22Rv1 (cell line): Measurements from ENCODE around the gene RPL22L1.

ENCODE experiments used
- H3K27ac ChIP-seq: fragments of 450-650 bp; 2 replicates; pipeline ENCODE4 v1.5.1; 2017
- ZFX ChIP-seq: fragments of 450-650 bp; IDR thresholded peaks from 2 replicates; pipeline ENCODE4 v1.6.1; 2017; ENCODE audit warnings: antibody characterized with exemption, borderline replicate concordance
- TF ChIP-seq, protein P1 (sequence below): fragments of 450-650 bp; IDR thresholded peaks from 2 replicates; pipeline ENCODE4 v1.5.1; 2017; ENCODE audit warnings: mild to moderate bottlenecking

RPL22L1 gene

DNA sequence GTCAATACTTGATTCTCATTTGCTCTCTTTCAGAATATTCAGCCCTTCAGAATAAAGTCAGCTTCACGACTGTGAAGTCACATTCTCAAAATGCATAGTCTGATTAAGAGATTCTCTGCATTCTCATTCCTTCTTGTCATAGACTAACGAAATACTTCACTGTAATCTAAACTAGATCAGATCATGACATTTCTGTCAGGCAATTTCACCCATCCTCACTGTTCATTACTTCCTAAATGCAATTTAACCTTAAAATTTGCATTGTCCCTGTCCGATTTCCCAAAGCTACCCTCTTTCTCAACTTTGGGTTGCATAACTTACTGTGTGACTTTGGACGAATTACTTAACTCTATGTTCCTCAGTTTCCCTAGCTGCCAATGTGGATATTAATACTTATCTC, 6.2 kb downstream of the RPL22L1 start:
- TF ChIP-seq, protein P1, sequence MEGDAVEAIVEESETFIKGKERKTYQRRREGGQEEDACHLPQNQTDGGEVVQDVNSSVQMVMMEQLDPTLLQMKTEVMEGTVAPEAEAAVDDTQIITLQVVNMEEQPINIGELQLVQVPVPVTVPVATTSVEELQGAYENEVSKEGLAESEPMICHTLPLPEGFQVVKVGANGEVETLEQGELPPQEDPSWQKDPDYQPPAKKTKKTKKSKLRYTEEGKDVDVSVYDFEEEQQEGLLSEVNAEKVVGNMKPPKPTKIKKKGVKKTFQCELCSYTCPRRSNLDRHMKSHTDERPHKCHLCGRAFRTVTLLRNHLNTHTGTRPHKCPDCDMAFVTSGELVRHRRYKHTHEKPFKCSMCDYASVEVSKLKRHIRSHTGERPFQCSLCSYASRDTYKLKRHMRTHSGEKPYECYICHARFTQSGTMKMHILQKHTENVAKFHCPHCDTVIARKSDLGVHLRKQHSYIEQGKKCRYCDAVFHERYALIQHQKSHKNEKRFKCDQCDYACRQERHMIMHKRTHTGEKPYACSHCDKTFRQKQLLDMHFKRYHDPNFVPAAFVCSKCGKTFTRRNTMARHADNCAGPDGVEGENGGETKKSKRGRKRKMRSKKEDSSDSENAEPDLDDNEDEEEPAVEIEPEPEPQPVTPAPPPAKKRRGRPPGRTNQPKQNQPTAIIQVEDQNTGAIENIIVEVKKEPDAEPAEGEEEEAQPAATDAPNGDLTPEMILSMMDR: no peak
- no peak for TF ChIP-seq ZFX
- no peak overlapping the region for H3K27ac ChIP-seq

DNA sequence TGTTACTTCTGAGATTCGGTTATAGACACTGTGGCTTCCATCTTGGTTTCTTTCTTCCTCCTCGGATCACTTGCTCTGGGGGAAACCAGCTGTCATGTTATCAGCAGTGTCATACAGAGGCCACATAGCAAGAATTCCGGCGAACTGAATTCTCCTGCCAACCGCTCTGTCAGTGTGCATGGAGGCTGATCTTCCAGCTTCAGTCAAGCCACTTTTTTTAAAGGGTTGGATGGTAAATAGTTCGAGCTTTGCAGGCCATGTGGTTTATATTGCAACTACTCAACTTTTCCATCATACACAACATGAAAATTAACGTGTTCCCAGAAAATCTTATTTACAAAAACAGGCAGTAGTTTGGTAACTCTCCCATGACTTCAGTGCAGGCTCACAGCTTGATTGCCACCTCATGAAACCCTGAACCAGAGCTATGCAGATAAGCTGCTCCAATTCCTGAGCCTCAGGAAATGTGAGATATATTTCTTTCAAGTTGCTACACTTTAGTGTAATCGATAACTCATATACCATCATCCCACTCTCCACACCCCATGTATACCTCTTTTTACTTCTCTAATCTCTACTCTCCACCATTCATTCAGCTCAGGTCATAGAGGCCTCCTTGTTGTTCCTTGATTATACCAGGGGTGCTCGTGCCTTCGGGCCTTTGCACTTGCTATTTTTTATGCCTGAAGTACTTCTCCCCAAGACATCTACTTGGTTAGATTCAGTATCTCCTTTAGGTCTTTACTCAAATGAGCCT, 7.2 kb downstream of the RPL22L1 start:
- no peak for TF ChIP-seq ZFX
- TF ChIP-seq, protein P1: no peak
- no peak overlapping the region for H3K27ac ChIP-seq

DNA sequence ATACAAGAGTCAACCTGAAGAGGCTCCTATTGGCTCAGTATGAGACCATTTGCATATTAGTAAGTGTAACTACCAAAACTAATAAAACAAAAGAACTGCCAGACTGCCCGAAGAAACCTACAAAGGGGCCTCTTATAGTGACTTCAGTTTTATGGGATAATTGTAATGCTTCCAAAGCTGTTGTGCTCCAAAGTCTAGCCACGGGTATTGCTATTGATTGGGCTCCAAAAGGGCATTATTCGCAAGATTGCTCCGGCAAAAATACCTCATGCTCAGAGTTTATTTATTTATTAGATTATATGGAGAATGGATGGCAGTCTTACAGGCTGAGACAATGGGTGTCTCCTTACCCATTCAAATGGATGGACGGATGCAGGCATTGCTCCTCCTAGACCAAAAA, 11.4 kb downstream of the RPL22L1 start:
- TF ChIP-seq, protein P1: no peak
- no peak for TF ChIP-seq ZFX
- no peak overlapping the region for H3K27ac ChIP-seq

DNA sequence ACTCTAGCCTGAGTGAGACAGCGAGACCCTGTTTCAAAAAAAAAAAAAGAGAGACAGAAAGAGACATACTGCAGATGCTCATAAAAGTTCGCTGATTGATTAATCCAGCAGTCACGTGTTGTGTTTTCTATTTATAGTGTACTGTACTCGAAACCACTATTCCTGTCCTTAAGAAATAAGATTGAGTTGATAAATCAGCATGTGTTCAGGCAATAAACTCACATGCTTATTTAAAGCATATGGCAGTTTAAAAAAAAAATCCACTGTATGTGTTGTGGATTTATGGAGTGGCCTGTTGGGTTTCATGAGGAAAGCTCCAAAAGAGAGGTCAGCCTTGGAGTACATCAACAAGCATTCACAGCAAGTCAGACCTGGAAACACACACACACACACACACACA, 17.7 kb downstream of the RPL22L1 start:
- no peak overlapping the region for H3K27ac ChIP-seq
- TF ChIP-seq, protein P1: no peak
- TF ChIP-seq ZFX: no peak

DNA sequence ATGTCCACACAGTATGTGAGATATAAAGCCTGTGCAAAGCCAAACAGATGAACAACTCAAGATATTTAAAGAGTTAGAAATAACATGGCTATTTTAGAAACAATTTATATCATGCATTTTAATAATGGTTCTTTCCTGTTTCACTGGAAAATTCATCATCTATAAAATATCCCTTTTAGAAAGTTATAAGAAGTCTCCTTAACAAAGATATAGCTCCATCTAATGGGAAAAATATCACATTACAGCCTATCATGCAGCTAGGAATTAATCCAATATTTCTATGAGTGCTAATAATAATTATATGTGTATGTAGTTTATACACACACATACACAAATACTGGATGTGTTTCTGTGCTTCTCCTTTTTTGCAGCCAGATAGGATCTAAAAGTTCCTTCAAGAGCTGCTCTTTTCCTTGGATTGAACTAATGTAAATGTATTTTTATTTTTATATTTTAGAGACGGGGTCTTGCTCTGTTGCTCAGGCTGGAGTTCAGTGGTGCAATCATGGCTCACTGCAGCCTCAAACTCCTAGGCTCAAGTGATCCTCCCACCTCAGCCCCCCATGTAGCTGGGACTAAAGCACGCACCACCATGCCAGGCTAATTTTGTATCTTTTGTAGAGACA, 21.6 kb downstream of the RPL22L1 start:
- no peak overlapping the region for H3K27ac ChIP-seq
- TF ChIP-seq ZFX: no peak
- TF ChIP-seq, protein P1: peak; percentile 76

DNA sequence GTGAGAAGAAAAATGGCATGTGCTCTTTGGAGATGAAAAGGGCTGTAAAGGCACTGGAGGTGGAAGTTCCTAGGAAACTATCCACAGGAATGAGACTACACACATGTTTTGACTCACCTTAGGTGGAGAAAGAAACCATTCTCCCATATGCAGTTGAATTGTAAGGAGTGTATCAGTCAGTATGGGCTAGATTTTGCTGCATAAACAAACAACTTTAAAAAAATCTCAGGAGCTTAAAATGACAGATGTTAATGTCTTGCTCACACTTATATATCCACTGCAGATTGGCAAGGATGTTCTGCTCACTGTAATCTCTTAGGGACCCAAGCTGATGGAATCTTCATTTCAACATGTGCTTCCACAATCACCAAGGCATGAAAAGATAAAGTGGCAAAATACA, 25.6 kb downstream of the RPL22L1 start:
- TF ChIP-seq ZFX: no peak
- TF ChIP-seq, protein P1: no peak

DNA sequence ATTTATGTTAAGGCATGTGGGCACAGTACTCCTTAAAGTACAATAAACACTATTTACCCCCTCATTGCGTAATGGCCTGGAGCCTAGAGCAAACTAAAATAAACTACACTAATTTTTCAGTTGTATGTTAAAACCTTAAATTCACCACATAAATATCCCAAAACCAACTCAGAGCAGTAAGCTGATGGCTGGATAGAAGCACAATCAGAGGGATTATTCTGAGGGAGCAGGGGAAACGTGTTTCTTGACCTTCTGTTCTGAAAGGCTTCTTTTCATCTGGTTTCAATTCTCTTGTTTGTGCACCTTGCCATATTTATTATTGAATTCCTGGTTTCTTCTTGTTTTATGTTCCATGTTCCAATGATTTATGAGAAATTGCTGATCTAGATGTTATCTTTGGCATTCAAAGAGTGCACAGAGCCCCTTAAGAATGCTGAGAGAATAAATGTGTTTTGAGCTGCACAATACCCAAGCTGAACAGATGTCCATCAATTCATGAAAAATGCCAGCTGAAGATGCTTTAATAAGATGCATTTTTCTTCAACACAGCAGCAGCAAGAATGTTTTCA, 29.6 kb downstream of the RPL22L1 start:
- H3K27ac ChIP-seq: no peak overlapping the region
- TF ChIP-seq, protein P1: no peak
- no peak for TF ChIP-seq ZFX

More for the DNA sequence above, 25.6 kb downstream of the RPL22L1 start:
- H3K27ac ChIP-seq: no peak overlapping the region
